Mucosa of descending colon (tissue), 3 donors: ENCODE measurements around the gene KIF27. TPM values are rescaled to one million over a fixed set of nuclear protein-coding genes. Genes with fewer than 3 reads are reported as not detected.

Experiments
- ATAC-seq: fragments of 200-7000 bp; cut with Tn5 transposase; one replicate; pipeline ENCODE4 v1.9.1; 2020; ENCODE audit warnings: mild to moderate bottlenecking, moderate library complexity
- DNase-seq, 3 donors: peaks; one replicate each; pipeline ENCODE4 v3.0.0-alpha.2; 2020
- H3K36me3 ChIP-seq: fragments of 200-600 bp; one replicate; pipeline ENCODE4 v1.8.0; 2021; ENCODE audit warnings: low read depth, mild to moderate bottlenecking
- H3K4me1 ChIP-seq: fragments of 200-600 bp; one replicate; pipeline ENCODE4 v1.8.0; 2021; ENCODE audit warnings: low read depth, mild to moderate bottlenecking
- H3K4me3 ChIP-seq: fragments of 200-600 bp; one replicate; pipeline ENCODE4 v1.8.0; 2021; ENCODE audit warnings: mild to moderate bottlenecking
- H3K9me3 ChIP-seq: fragments of 200-600 bp; one replicate; pipeline ENCODE4 v1.8.0; 2021; ENCODE audit warnings: mild to moderate bottlenecking
- intact Hi-C, 2 donors: fragments of 100-400 bp; cut with DNase I in 1 of 2; cut with micrococcal nuclease in 1 of 2; formaldehyde crosslinking; loops; one replicate each; pipeline versions ENCODE4 v1.11.0 to v1.11.1; 2022; cut with DNase I, micrococcal nuclease
- long read RNA-seq, 2 donors: library from polyadenylated mRNA; unstranded; transcript quantifications; one replicate each; pipeline ENCODE4 v2.0.0, GENCODE V29; 2019 to 2021
- total RNA-seq, 3 donors: library from RNA; stranded (reverse); fragmentation: NEBNext Ultra II Directional in 2 of 3; extraction: Animal tissue kit (Norgen Biotek cat#: 25700) in 2 of 3; gene quantifications; one replicate each; pipeline versions ENCODE4 v1.2.1 to v1.2.4, GENCODE V29; 2021 to 2023
- TF ChIP-seq, protein P1 (sequence below): fragments of 200-600 bp; IDR thresholded peaks from one replicate; pipeline ENCODE4 v1.8.0; 2022; ENCODE audit warnings: antibody characterized with exemption, mild to moderate bottlenecking
- donor health status: DM: no; HTN: no; CAD: no; lungs with moderate emphysema.
- donor health status: DM: no; HTN: no; CAD: no.
- donor health status: DM: no; HTN: yes; CAD: no.

Gene KIF27, protein sequence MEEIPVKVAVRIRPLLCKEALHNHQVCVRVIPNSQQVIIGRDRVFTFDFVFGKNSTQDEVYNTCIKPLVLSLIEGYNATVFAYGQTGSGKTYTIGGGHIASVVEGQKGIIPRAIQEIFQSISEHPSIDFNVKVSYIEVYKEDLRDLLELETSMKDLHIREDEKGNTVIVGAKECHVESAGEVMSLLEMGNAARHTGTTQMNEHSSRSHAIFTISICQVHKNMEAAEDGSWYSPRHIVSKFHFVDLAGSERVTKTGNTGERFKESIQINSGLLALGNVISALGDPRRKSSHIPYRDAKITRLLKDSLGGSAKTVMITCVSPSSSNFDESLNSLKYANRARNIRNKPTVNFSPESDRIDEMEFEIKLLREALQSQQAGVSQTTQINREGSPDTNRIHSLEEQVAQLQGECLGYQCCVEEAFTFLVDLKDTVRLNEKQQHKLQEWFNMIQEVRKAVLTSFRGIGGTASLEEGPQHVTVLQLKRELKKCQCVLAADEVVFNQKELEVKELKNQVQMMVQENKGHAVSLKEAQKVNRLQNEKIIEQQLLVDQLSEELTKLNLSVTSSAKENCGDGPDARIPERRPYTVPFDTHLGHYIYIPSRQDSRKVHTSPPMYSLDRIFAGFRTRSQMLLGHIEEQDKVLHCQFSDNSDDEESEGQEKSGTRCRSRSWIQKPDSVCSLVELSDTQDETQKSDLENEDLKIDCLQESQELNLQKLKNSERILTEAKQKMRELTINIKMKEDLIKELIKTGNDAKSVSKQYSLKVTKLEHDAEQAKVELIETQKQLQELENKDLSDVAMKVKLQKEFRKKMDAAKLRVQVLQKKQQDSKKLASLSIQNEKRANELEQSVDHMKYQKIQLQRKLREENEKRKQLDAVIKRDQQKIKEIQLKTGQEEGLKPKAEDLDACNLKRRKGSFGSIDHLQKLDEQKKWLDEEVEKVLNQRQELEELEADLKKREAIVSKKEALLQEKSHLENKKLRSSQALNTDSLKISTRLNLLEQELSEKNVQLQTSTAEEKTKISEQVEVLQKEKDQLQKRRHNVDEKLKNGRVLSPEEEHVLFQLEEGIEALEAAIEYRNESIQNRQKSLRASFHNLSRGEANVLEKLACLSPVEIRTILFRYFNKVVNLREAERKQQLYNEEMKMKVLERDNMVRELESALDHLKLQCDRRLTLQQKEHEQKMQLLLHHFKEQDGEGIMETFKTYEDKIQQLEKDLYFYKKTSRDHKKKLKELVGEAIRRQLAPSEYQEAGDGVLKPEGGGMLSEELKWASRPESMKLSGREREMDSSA (N-terminal part only)
- 1 to 10 TPM; 3.9 to 8.2 (median 4.7) TPM for total RNA-seq
- long read RNA-seq, donor 1, partial matches to known transcripts = 0 of 2 reads
- long read RNA-seq, donor 1, other reads (novel, unspliced or antisense) = 2 of 2 reads
- long read RNA-seq, donor 2, partial matches to known transcripts = 0 of 3 reads
- long read RNA-seq, donor 2, other reads (novel, unspliced or antisense) = 3 of 3 reads

DNA sequence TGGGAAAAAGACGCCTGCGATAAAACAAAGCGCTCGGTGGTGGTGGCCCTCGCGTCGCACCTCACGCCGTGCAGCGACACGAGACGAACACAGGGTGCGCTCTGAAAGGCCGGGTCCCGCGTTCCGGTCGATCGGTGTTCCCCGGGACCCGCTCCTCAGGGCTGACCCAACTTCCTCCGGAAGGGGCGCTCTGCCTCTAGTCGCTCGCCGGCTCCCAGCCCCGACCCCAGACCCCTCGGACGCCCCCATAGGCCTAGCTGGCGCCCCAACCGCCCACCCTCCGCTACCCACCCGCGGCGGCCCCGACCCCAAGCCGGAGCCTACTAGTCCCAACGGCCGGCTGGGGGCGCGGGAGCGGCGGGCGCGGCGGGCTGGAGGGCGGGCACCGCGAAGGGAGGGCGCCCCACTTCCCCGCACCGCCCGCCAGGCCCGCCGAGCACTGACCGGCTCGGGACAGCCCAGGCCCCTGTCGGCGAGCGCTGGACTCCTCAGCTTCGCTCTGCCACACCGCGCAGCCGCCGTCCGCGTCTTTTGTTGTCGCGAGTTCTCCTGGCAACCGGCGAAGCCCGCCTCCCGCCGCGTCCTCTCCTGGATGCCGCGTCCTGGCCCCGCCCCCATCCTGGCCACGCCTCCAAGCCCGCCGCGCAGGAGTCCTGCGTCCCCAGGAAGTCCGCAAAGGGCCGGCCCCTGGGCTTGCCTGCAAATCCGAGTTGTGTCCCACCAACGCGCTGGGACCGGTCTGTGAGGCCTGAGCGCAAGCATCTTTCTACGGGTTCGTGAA is at the start of gene KIF27:
Gene KIF27 (minus strand): TSS at position 506 of the 781 bp plus-strand sequence. CDS start 5,841 bp downstream, outside the sequence.
- intact Hi-C loops = no loop called here
- ATAC-seq = peak; percentile 97

DNA sequence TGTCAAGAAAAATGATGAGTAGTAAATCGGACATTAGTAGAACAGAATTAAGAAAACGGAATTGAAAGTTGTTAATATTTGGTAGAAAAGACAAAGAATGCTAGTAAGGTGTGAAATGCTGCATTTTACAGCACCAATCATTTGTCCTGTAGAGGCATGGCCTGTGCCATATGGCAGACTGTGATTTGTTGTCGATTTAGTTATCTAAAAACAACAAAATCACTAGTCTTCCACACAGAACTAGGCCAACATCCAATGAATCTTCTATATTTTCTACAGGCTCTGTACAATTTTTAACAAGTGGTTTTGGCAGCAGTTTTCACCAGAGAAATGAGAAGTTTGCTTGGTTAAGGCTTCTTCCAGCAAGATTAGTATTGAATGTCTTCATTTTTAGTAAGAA is 48.4 kb upstream of the KIF27 start:
- H3K4me3 ChIP-seq = no peak overlapping the region
- H3K36me3 ChIP-seq = peaks cover 43% of the 10 kb centered on the region
- no peak for ATAC-seq
- H3K4me1 ChIP-seq = no peaks in the 10 kb centered on the region
- TF ChIP-seq, protein P1, sequence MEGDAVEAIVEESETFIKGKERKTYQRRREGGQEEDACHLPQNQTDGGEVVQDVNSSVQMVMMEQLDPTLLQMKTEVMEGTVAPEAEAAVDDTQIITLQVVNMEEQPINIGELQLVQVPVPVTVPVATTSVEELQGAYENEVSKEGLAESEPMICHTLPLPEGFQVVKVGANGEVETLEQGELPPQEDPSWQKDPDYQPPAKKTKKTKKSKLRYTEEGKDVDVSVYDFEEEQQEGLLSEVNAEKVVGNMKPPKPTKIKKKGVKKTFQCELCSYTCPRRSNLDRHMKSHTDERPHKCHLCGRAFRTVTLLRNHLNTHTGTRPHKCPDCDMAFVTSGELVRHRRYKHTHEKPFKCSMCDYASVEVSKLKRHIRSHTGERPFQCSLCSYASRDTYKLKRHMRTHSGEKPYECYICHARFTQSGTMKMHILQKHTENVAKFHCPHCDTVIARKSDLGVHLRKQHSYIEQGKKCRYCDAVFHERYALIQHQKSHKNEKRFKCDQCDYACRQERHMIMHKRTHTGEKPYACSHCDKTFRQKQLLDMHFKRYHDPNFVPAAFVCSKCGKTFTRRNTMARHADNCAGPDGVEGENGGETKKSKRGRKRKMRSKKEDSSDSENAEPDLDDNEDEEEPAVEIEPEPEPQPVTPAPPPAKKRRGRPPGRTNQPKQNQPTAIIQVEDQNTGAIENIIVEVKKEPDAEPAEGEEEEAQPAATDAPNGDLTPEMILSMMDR = no peak
- no peaks in the 10 kb centered on the region for H3K9me3 ChIP-seq
- intact Hi-C loops = loop anchor here in 1 of 2 donors (10.0 kb wide), 1 partner anchor 205 kb away; no protein-coding TSS in a partner anchor
- DNase-seq = no peak

More for the DNA sequence above, at the start of gene KIF27:
- no peaks in the 10 kb centered on the region for H3K36me3 ChIP-seq
- TF ChIP-seq, protein P1 = peak; percentile 41
- no peaks in the 10 kb centered on the region for H3K9me3 ChIP-seq
- peak; percentile 99 to 100 (median 100) for DNase-seq
- peaks cover 7% of the 10 kb centered on the region for H3K4me1 ChIP-seq
- peak within 1 kb of the TSS; percentile 60 for H3K4me3 ChIP-seq

DNA sequence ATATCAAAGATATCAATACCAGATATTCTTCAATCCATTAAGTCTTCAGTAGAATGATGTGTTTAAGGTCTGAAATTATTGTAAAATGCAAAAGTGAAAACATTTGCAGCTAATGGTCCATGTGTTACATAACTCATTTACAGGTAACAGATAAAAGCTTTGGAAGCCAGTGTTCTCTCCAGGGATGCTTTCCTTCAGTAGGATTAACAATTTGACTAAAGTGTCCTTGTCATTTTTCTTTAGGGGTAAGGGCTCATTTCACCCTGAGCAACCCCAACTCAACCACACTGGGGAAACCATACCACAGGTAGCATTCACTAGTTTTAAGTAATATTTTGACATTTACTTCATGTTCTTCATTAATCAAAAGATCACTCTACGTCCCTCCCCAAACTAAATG is 45.8 kb upstream of the KIF27 start:
- TF ChIP-seq, protein P1 = no peak
- peaks cover 23% of the 10 kb centered on the region for H3K36me3 ChIP-seq
- H3K4me3 ChIP-seq = no peak overlapping the region
- DNase-seq (no peak), ATAC-seq (no peak)
- intact Hi-C loops = no loop called here
- no peaks in the 10 kb centered on the region for H3K4me1 ChIP-seq
- H3K9me3 ChIP-seq = no peaks in the 10 kb centered on the region

DNA sequence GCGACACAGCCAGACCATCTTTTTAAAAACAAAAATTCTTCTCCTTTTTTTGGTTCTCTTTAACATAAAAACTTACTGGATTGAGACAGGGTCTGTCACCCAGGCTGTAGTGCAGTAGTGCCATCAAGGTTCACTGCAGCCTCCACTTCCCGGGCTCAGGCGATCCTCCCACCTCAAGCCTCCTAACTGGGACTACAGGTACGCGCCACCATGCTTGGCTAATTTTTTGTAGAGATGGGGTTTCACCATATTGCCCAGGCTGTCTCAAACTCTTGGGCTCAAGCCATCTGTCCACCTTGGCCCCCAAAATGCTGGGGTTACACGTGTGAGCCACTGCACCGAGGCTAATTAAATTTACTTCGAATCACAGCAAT is 45.0 kb upstream of the KIF27 start:
- Histone ChIP-seq H3K4me3 (no peak overlapping the region), H3K9me3 (no peaks in the 10 kb centered on the region), H3K4me1 (no peaks in the 10 kb centered on the region), H3K36me3 (peaks cover 16% of the 10 kb centered on the region)
- peak; percentile 15 for ATAC-seq
- TF ChIP-seq, protein P1 = no peak
- intact Hi-C loops = no loop called here
- DNase-seq = no peak
